Measurements from ENCODE around the gene CST9L. TPM values are rescaled to one million over a fixed set of nuclear protein-coding genes. Genes with fewer than 3 reads are reported as not detected.

The CST9L gene
- total RNA-seq, 2 experiments from 2014 or later: not detected

GRCh38 chr20:23530937-23531567 is 37.2 kb downstream of the CST9L start:
- CTCF ChIA-PET (ENCODE audit: unreplicated experiment): no interaction called here

GRCh38 chr20:23528867-23529431 is 39.3 kb downstream of the CST9L start:
- intact Hi-C loops (cut with micrococcal nuclease; ENCODE audit: unreplicated experiment): no loop called here

More at GRCh38 chr20:23530937-23531567, 37.2 kb downstream of the CST9L start:
- Histone ChIP-seq H3K9me3 (ENCODE audit: low read length) (no peaks in the 10 kb centered on the region), H3K4me2 (ENCODE audit: low read length) (no peak overlapping the region), H4K20me1 (ENCODE audit: insufficient read depth, low read length) (no peaks in the 10 kb centered on the region), H3K27ac (ENCODE audit: low read depth, low read length, poor library complexity, severe bottlenecking) (no peak overlapping the region), H3K9me2 (ENCODE audit: insufficient read depth, low read length) (no peaks in the 10 kb centered on the region), H3K4me3 (ENCODE audit: low read depth, low read length, poor library complexity, severe bottlenecking) (no peak overlapping the region), H3K79me2 (ENCODE audit: insufficient read depth, low read depth, low read length) (no peaks in the 10 kb centered on the region), H2AFZ (ENCODE audit: low read length) (no peak overlapping the region), H3K36me3 (ENCODE audit: insufficient read depth, low read length) (no peaks in the 10 kb centered on the region), H3K4me1 (ENCODE audit: insufficient read depth, low read length, poor library complexity, severe bottlenecking) (no peaks in the 10 kb centered on the region)
- DNase-seq (ENCODE audit: low spot score): no peak
- POLR2A ChIA-PET: interaction anchor here (0.6 kb wide), 1 partner anchor 13 kb away, joined by 3 read pairs; no protein-coding TSS in a partner anchor
- intact Hi-C loops (cut with micrococcal nuclease; ENCODE audit: unreplicated experiment): no loop called here
- TF ChIP-seq EZH2phosphoT487 (IDR thresholded peaks at IDR 0.05; ENCODE audit: borderline replicate concordance, low read depth, low read length) (no peak), CTCF (conservative IDR thresholded peaks at IDR 0.05; ENCODE audit: low read length) (no peak)
- no TSS peak for BruUV-seq (replicated peaks)

More at GRCh38 chr20:23528867-23529431, 39.3 kb downstream of the CST9L start:
- DNase-seq (ENCODE audit: low spot score): no peak
- Histone ChIP-seq H3K79me2 (ENCODE audit: insufficient read depth, low read depth, low read length) (no peaks in the 10 kb centered on the region), H3K4me1 (ENCODE audit: insufficient read depth, low read length, poor library complexity, severe bottlenecking) (no peaks in the 10 kb centered on the region), H3K9me2 (ENCODE audit: insufficient read depth, low read length) (no peaks in the 10 kb centered on the region), H3K36me3 (ENCODE audit: insufficient read depth, low read length) (no peaks in the 10 kb centered on the region), H3K9me3 (ENCODE audit: low read length) (no peaks in the 10 kb centered on the region), H3K27ac (ENCODE audit: low read depth, low read length, poor library complexity, severe bottlenecking) (no peak overlapping the region), H3K4me2 (ENCODE audit: low read length) (no peak overlapping the region), H3K4me3 (ENCODE audit: low read depth, low read length, poor library complexity, severe bottlenecking) (no peak overlapping the region), H2AFZ (ENCODE audit: low read length) (no peak overlapping the region), H4K20me1 (ENCODE audit: insufficient read depth, low read length) (no peaks in the 10 kb centered on the region)
- TF ChIP-seq CTCF (conservative IDR thresholded peaks at IDR 0.05; ENCODE audit: low read length) (no peak), EZH2phosphoT487 (IDR thresholded peaks at IDR 0.05; ENCODE audit: borderline replicate concordance, low read depth, low read length) (no peak)
- ChIA-PET CTCF (ENCODE audit: unreplicated experiment) (no interaction called here), POLR2A (no interaction called here)
- no TSS peak for BruUV-seq (replicated peaks)

All from OCI-LY7 (cell line).